A673 (cell line): Measurements from ENCODE around the gene KRTAP5-6. TPM values are rescaled to one million over a fixed set of nuclear protein-coding genes. Genes with fewer than 3 reads are reported as not detected.
"Not testable (repeated sequence)": the region's sequence is repeated elsewhere in the genome, so short reads cannot be mapped to it uniquely, and the experiment has no call there.

Experiments used
- BruUV-seq: library from RNA; stranded (reverse); fragments of 400-500 nt; replicated peaks from 2 replicates; lab custom pipeline; 2021; lab: Mats Ljungman, UMichigan
- CTCF ChIA-PET: fragments of 300-600 bp; sonication (Branson Sonifier 250); formaldehyde crosslinking; loops from one replicate; lab custom pipeline; 2022; ENCODE audit warnings: antibody characterized with exemption; lab: Charles Lee
- POLR2A ChIA-PET: fragments of 300-600 bp; sonication (Branson Sonifier 250); formaldehyde crosslinking; loops from one replicate; lab custom pipeline; 2022; ENCODE audit warnings: antibody characterized with exemption; ENCODE audit not compliant: low non-redundant PET; lab: Charles Lee
- DNase-seq: peaks from one replicate; pipeline ENCODE4 v3.0.0-alpha.2; 2015; ENCODE audit warnings: low spot score
- H3K27ac ChIP-seq: fragments of 200-600 bp; sonication (generic); 2 replicates; pipeline ENCODE4 v1.5.1; 2016; ENCODE audit warnings: mixed run types, low read depth, mild to moderate bottlenecking, mixed read lengths, antibody characterized with exemption, low read length; ENCODE audit not compliant: poor library complexity, severe bottlenecking
- H3K27me3 ChIP-seq: fragments of 200-600 bp; sonication (generic); replicated peaks from 2 replicates; pipeline ENCODE4 v1.6.1; 2017; ENCODE audit warnings: mixed run types, low read depth, mild to moderate bottlenecking, mixed read lengths, antibody characterized with exemption, low read length; ENCODE audit not compliant: insufficient read depth, poor library complexity
- H3K36me3 ChIP-seq: fragments of 200-600 bp; sonication (generic); 2 replicates; pipeline ENCODE4 v1.6.1; 2016; ENCODE audit warnings: mixed run types, mild to moderate bottlenecking, mixed read lengths, antibody characterized with exemption, low read length; ENCODE audit not compliant: insufficient read depth, poor library complexity, severe bottlenecking
- H3K4me1 ChIP-seq: fragments of 200-600 bp; sonication (generic); 2 replicates; pipeline ENCODE4 v1.6.1; 2017; ENCODE audit warnings: mixed run types, mild to moderate bottlenecking, mixed read lengths, antibody characterized with exemption, low read length; ENCODE audit not compliant: insufficient read depth, poor library complexity, severe bottlenecking
- H3K4me3 ChIP-seq: fragments of 200-600 bp; sonication (generic); 2 replicates; pipeline ENCODE4 v1.5.1; 2016; ENCODE audit warnings: low read depth, mixed run types, mild to moderate bottlenecking, mixed read lengths, low read length; ENCODE audit not compliant: poor library complexity, severe bottlenecking
- H3K9me3 ChIP-seq: fragments of 200-600 bp; sonication (generic); 2 replicates; pipeline ENCODE4 v1.6.1; 2016; ENCODE audit warnings: mixed run types, low read depth, mild to moderate bottlenecking, mixed read lengths, antibody characterized with exemption, low read length; ENCODE audit not compliant: poor library complexity, severe bottlenecking
- CTCF ChIP-seq: fragments of 300-800, 200-600 bp; sonication (generic); conservative IDR thresholded peaks from 2 replicates; pipeline ENCODE4 v1.5.1; 2017; ENCODE audit warnings: low read depth, mild to moderate bottlenecking, antibody characterized with exemption, low read length, moderate library complexity, mixed read lengths
- EZH2 ChIP-seq: fragments of 200-600 bp; sonication (generic); IDR thresholded peaks from 2 replicates; pipeline ENCODE4 v1.6.1; 2017; ENCODE audit warnings: borderline replicate concordance, low read depth, mild to moderate bottlenecking, mixed read lengths, antibody characterized with exemption, low read length; ENCODE audit not compliant: poor library complexity, severe bottlenecking
- intact Hi-C: fragments of 100-400 bp; cut with micrococcal nuclease; formaldehyde crosslinking; loops from one replicate; pipeline ENCODE4 v1.10.0; 2022; ENCODE audit not compliant: unreplicated experiment
- total RNA-seq: library from RNA; stranded (reverse); gene quantifications from 2 replicates; pipeline ENCODE4 v1.2.3, GENCODE V29; 2021

The KRTAP5-6 gene
- total RNA-seq, 1 experiment from 2014 or later = not detected

- BruUV-seq, H3K9me3 ChIP-seq, H3K36me3 ChIP-seq, H3K4me1 ChIP-seq, H3K4me3 ChIP-seq, intact Hi-C loops, H3K27ac ChIP-seq, H3K27me3 ChIP-seq, CTCF ChIA-PET, DNase-seq, POLR2A ChIA-PET: not testable (repeated sequence)
These were observed 10.8 kb upstream of the KRTAP5-6 start for GRCh38 chr11:1686220-1686619.

- H3K27ac ChIP-seq, H3K4me3 ChIP-seq, DNase-seq, H3K36me3 ChIP-seq, BruUV-seq, intact Hi-C loops, POLR2A ChIA-PET, CTCF ChIA-PET, H3K27me3 ChIP-seq, H3K9me3 ChIP-seq, H3K4me1 ChIP-seq: not testable (repeated sequence)
These were observed 8.6 kb upstream of the KRTAP5-6 start for GRCh38 chr11:1688336-1688947.

- POLR2A ChIA-PET, DNase-seq, H3K27me3 ChIP-seq, H3K27ac ChIP-seq, H3K9me3 ChIP-seq, H3K4me3 ChIP-seq, H3K4me1 ChIP-seq, intact Hi-C loops, BruUV-seq, H3K36me3 ChIP-seq, CTCF ChIA-PET: not testable (repeated sequence)
These were observed 7.5 kb upstream of the KRTAP5-6 start for GRCh38 chr11:1689250-1690166.

GRCh38 chr11:1690167-1691025 lies 6.6 kb upstream of the KRTAP5-6 start:
- POLR2A ChIA-PET = no interaction called here
- intact Hi-C loops = no loop called here
- DNase-seq = no peak
- Histone ChIP-seq H3K27ac (no peak overlapping the region), H3K4me3 (no peak overlapping the region), H3K27me3 (no peaks in the 10 kb centered on the region), H3K4me1 (no peaks in the 10 kb centered on the region), H3K9me3 (no peaks in the 10 kb centered on the region), H3K36me3 (no peaks in the 10 kb centered on the region)
- no TSS peak for BruUV-seq
- CTCF ChIA-PET = interaction anchor here (1.3 kb wide), 1 partner anchor 38 kb away, joined by 3 read pairs; no protein-coding TSS in a partner anchor
- no peak for TF ChIP-seq CTCF
- no peak for TF ChIP-seq EZH2
